ENCODE data around the gene TRIM33.
"Not testable (repeated sequence)": the region's sequence is repeated elsewhere in the genome, so short reads cannot be mapped to it uniquely, and the experiment has no call there.

The TRIM33 gene

DNA sequence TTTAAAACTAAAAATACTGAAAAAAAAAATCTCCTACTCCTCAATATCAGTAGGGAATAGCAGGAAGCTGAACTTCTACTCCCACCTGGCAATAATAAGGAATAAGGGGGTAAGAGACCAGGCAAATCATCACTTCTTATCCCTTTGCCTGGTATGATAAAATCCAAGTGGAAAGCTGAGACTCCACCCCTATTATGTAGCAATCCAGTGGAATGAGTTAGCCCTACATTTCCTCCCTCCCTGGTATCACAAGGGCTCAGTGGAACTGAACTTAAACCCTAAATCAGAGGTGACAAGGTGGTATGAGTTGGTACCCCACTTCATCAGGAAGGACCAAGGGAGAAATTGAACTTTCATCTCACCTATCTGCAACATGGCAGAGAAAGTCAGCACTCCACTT lies 25.7 kb downstream of the TRIM33 start:
- Histone ChIP-seq H3K4ac (ENCODE audit: low read length) (no peak overlapping the region), H3K36me3 (replicated peaks in 1 of 2; ENCODE audit: control insufficient read depth in 2 of 2, insufficient read depth in 2 of 2, low read length in 2 of 2) (peaks cover 0 to 6% of the 10 kb centered on the region in 2 donors), H3K79me1 (ENCODE audit: low read depth, low read length) (peaks cover 1% of the 10 kb centered on the region), H3K27ac (replicated peaks; ENCODE audit: low read length) (no peak overlapping the region), H3K4me2 (ENCODE audit: insufficient read depth, low read length, poor library complexity, severe bottlenecking) (no peak overlapping the region), H2BK15ac (ENCODE audit: low read length) (no peak overlapping the region), H4K91ac (ENCODE audit: low read depth, low read length, poor library complexity) (no peak overlapping the region), H2BK12ac (ENCODE audit: low read length) (no peak overlapping the region), H3K4me1 (ENCODE audit: control insufficient read depth in 2 of 2, insufficient read depth in 1 of 2, low read depth in 1 of 2, low read length in 2 of 2) (no peaks in the 10 kb centered on the region), H3K23ac (ENCODE audit: low read depth, low read length, poor library complexity) (no peak overlapping the region), H3K9ac (ENCODE audit: low read depth, low read length, poor library complexity) (no peak overlapping the region), H4K8ac (ENCODE audit: low read depth, low read length) (no peak overlapping the region), H3K18ac (ENCODE audit: low read length) (no peak overlapping the region), H2AFZ (ENCODE audit: low read length) (no peak overlapping the region), H3K14ac (ENCODE audit: low read length) (no peak overlapping the region), H3K4me3 (ENCODE audit: low read length in 2 of 2) (no peak overlapping the region), H2BK120ac (ENCODE audit: low read depth, low read length) (no peak overlapping the region), H2BK5ac (ENCODE audit: low read length) (no peak overlapping the region), H3K9me3 (replicated peaks in 1 of 2; ENCODE audit: control insufficient read depth in 2 of 2, insufficient read depth in 1 of 2, low read depth in 1 of 2, low read length in 2 of 2) (peaks cover 0 to 5% of the 10 kb centered on the region in 2 donors), H2AK5ac (ENCODE audit: low read depth, low read length) (no peak overlapping the region), H3K27me3 (ENCODE audit: control insufficient read depth in 3 of 3, insufficient read depth in 3 of 3, low read depth in 1 of 3, low read length in 3 of 3) (no peaks in the 10 kb centered on the region)
- no peak for DNase-seq (ENCODE audit: low spot score)

DNA sequence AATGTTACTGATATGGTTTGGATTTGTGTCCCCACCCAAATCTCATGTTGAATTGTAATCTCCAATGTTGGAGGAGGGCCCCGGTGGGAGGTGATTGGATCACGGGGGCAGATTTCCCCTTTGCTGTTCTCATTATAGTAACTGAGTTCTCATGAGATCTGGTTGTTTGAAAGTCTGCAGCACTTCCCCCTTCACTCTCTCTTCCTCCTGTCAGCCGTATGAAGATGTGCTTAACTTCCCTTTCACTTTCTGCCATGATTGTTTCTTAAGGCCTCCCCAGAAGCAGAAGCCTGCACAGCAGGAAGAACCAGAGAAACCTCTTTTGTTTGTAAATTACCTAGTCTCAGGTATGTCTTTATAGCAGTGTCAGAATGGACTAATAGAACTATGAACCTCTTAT lies 28.4 kb downstream of the TRIM33 start:
- no peak overlapping the region for H3K27ac ChIP-seq (replicated peaks; ENCODE audit: low read length)

DNA sequence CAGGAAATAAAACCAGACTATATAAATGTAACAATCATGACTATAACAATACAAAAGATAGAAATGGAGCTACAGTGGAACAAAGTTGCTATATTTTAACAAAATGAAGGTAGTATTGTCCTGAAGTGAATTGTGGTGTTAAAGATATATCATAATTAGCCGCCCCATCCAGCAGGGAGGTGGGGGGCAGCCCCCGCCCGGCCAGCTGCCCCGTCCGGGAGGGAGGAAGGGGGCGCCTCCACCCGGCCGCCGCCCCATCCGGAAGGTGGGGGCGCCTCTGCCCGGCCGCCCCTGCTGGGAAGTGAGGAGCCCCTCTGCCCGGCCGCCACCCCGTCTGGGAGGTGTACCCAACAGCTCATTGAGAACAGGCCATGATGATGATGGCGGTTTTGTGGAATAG lies 31.4 kb downstream of the TRIM33 start:
- H3K9ac ChIP-seq (ENCODE audit: low read depth, low read length, poor library complexity); H4K8ac ChIP-seq (ENCODE audit: low read depth, low read length); H3K14ac ChIP-seq (ENCODE audit: low read length); H2BK15ac ChIP-seq (ENCODE audit: low read length); H3K4me1 ChIP-seq (ENCODE audit: control insufficient read depth in 2 of 2, insufficient read depth in 1 of 2, low read depth in 1 of 2, low read length in 2 of 2); H3K4me2 ChIP-seq (ENCODE audit: insufficient read depth, low read length, poor library complexity, severe bottlenecking); H3K4me3 ChIP-seq (ENCODE audit: low read length in 2 of 2); H2BK12ac ChIP-seq (ENCODE audit: low read length); H3K79me1 ChIP-seq (ENCODE audit: low read depth, low read length); H3K23ac ChIP-seq (ENCODE audit: low read depth, low read length, poor library complexity); H4K91ac ChIP-seq (ENCODE audit: low read depth, low read length, poor library complexity); H3K27ac ChIP-seq (replicated peaks; ENCODE audit: low read length); H3K9me3 ChIP-seq (replicated peaks in 1 of 2; ENCODE audit: control insufficient read depth in 2 of 2, insufficient read depth in 1 of 2, low read depth in 1 of 2, low read length in 2 of 2); H2BK120ac ChIP-seq (ENCODE audit: low read depth, low read length); H3K18ac ChIP-seq (ENCODE audit: low read length); H2AK5ac ChIP-seq (ENCODE audit: low read depth, low read length); H2AFZ ChIP-seq (ENCODE audit: low read length); H3K27me3 ChIP-seq (ENCODE audit: control insufficient read depth in 3 of 3, insufficient read depth in 3 of 3, low read depth in 1 of 3, low read length in 3 of 3); H3K4ac ChIP-seq (ENCODE audit: low read length); H3K36me3 ChIP-seq (replicated peaks in 1 of 2; ENCODE audit: control insufficient read depth in 2 of 2, insufficient read depth in 2 of 2, low read length in 2 of 2); DNase-seq (ENCODE audit: low spot score); H2BK5ac ChIP-seq (ENCODE audit: low read length): not testable (repeated sequence)
- WGBS, 2 donors (ENCODE audit: extremely low coverage in 2 of 2, insufficient read length in 2 of 2, insufficient replicate concordance in 1 of 2), result no CpG with 5 or more reads among the region's 17 CpGs

More for the DNA sequence above, 28.4 kb downstream of the TRIM33 start:
- no peak overlapping the region for H4K91ac ChIP-seq (ENCODE audit: low read depth, low read length, poor library complexity)
- H3K79me1 ChIP-seq (ENCODE audit: low read depth, low read length), result peaks cover 1% of the 10 kb centered on the region
- no peaks in the 10 kb centered on the region for H3K27me3 ChIP-seq (ENCODE audit: control insufficient read depth in 3 of 3, insufficient read depth in 3 of 3, low read depth in 1 of 3, low read length in 3 of 3)
- H3K4me1 ChIP-seq (ENCODE audit: control insufficient read depth in 2 of 2, insufficient read depth in 1 of 2, low read depth in 1 of 2, low read length in 2 of 2), result no peaks in the 10 kb centered on the region
- no peak overlapping the region for H3K4ac ChIP-seq (ENCODE audit: low read length)
- no peak overlapping the region for H3K9ac ChIP-seq (ENCODE audit: low read depth, low read length, poor library complexity)
- peaks cover 0 to 6% of the 10 kb centered on the region in 2 donors for H3K36me3 ChIP-seq (replicated peaks in 1 of 2; ENCODE audit: control insufficient read depth in 2 of 2, insufficient read depth in 2 of 2, low read length in 2 of 2)
- peaks cover 0 to 8% of the 10 kb centered on the region in 2 donors for H3K9me3 ChIP-seq (replicated peaks in 1 of 2; ENCODE audit: control insufficient read depth in 2 of 2, insufficient read depth in 1 of 2, low read depth in 1 of 2, low read length in 2 of 2)
- DNase-seq (ENCODE audit: low spot score), result no peak
- no peak overlapping the region for H3K23ac ChIP-seq (ENCODE audit: low read depth, low read length, poor library complexity)
- no peak overlapping the region for H3K14ac ChIP-seq (ENCODE audit: low read length)
- H3K4me3 ChIP-seq (ENCODE audit: low read length in 2 of 2), result no peak overlapping the region
- no peak overlapping the region for H2BK12ac ChIP-seq (ENCODE audit: low read length)
- H2BK5ac ChIP-seq (ENCODE audit: low read length), result no peak overlapping the region
- no peak overlapping the region for H2AK5ac ChIP-seq (ENCODE audit: low read depth, low read length)
- WGBS, 2 donors (ENCODE audit: extremely low coverage in 2 of 2, insufficient read length in 2 of 2, insufficient replicate concordance in 1 of 2), result no CpG with 5 or more reads among the region's 3 CpGs
- no peak overlapping the region for H2AFZ ChIP-seq (ENCODE audit: low read length)
- H3K18ac ChIP-seq (ENCODE audit: low read length), result no peak overlapping the region
- H2BK120ac ChIP-seq (ENCODE audit: low read depth, low read length), result no peak overlapping the region
- no peak overlapping the region for H2BK15ac ChIP-seq (ENCODE audit: low read length)
- H4K8ac ChIP-seq (ENCODE audit: low read depth, low read length), result no peak overlapping the region
- H3K4me2 ChIP-seq (ENCODE audit: insufficient read depth, low read length, poor library complexity, severe bottlenecking), result no peak overlapping the region

DNA sequence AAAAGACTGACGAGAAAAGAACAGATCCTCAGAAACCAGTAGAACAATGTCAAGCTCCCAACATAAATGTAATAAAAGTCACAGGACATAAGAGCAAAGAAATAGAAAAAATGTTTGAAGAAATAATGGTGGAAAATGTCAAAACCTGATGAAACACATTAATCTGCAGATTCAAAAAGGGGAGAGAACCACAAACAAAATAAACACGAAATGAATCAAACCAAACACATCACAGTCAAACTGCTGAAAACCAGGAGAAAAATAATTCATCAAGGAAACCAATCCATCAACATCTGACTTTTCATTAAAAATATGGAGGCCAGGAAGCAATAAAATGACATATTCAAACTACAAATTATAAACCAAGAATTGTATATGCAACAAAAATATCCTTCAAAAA lies 31.9 kb downstream of the TRIM33 start:
- no peak overlapping the region for H4K8ac ChIP-seq (ENCODE audit: low read depth, low read length)
- no peak overlapping the region for H2BK15ac ChIP-seq (ENCODE audit: low read length)
- WGBS, 2 donors (ENCODE audit: extremely low coverage in 2 of 2, insufficient read length in 2 of 2, insufficient replicate concordance in 1 of 2), result no CpG with 5 or more reads among the region's 2 CpGs
- no peak for DNase-seq (ENCODE audit: low spot score)
- H2BK12ac ChIP-seq (ENCODE audit: low read length), result no peak overlapping the region
- no peak overlapping the region for H3K4ac ChIP-seq (ENCODE audit: low read length)
- H3K4me3 ChIP-seq (ENCODE audit: low read length in 2 of 2), result no peak overlapping the region
- H3K23ac ChIP-seq (ENCODE audit: low read depth, low read length, poor library complexity), result no peak overlapping the region
- H3K4me2 ChIP-seq (ENCODE audit: insufficient read depth, low read length, poor library complexity, severe bottlenecking), result no peak overlapping the region
- no peak overlapping the region for H3K14ac ChIP-seq (ENCODE audit: low read length)
- no peaks in the 10 kb centered on the region for H3K4me1 ChIP-seq (ENCODE audit: control insufficient read depth in 2 of 2, insufficient read depth in 1 of 2, low read depth in 1 of 2, low read length in 2 of 2)
- H3K9ac ChIP-seq (ENCODE audit: low read depth, low read length, poor library complexity), result no peak overlapping the region
- no peaks in the 10 kb centered on the region for H3K36me3 ChIP-seq (replicated peaks in 1 of 2; ENCODE audit: control insufficient read depth in 2 of 2, insufficient read depth in 2 of 2, low read length in 2 of 2)
- H3K18ac ChIP-seq (ENCODE audit: low read length), result no peak overlapping the region
- H3K27ac ChIP-seq (replicated peaks; ENCODE audit: low read length), result no peak overlapping the region
- no peak overlapping the region for H2BK120ac ChIP-seq (ENCODE audit: low read depth, low read length)
- no peak overlapping the region for H2AFZ ChIP-seq (ENCODE audit: low read length)
- H3K9me3 ChIP-seq (replicated peaks in 1 of 2; ENCODE audit: control insufficient read depth in 2 of 2, insufficient read depth in 1 of 2, low read depth in 1 of 2, low read length in 2 of 2), result peaks cover 0 to 9% of the 10 kb centered on the region in 2 donors
- no peak overlapping the region for H2AK5ac ChIP-seq (ENCODE audit: low read depth, low read length)
- peaks cover 2% of the 10 kb centered on the region for H3K79me1 ChIP-seq (ENCODE audit: low read depth, low read length)
- H2BK5ac ChIP-seq (ENCODE audit: low read length), result no peak overlapping the region
- H3K27me3 ChIP-seq (ENCODE audit: control insufficient read depth in 3 of 3, insufficient read depth in 3 of 3, low read depth in 1 of 3, low read length in 3 of 3), result no peaks in the 10 kb centered on the region
- H4K91ac ChIP-seq (ENCODE audit: low read depth, low read length, poor library complexity), result no peak overlapping the region

Measured in neuronal stem cell (in vitro differentiated cells).